NCI-H2196 (cell line): Measurements from ENCODE around the gene PTPN1.
"Not testable (repeated sequence)": the region's sequence is repeated elsewhere in the genome, so short reads cannot be mapped to it uniquely, and the experiment has no call there.

Experiments
- DNase-seq: peaks from one replicate; lab custom pipeline; 2025; ENCODE audit not compliant: unreplicated experiment; lab: John Stamatoyannopoulos, UW

PTPN1 gene

DNA sequence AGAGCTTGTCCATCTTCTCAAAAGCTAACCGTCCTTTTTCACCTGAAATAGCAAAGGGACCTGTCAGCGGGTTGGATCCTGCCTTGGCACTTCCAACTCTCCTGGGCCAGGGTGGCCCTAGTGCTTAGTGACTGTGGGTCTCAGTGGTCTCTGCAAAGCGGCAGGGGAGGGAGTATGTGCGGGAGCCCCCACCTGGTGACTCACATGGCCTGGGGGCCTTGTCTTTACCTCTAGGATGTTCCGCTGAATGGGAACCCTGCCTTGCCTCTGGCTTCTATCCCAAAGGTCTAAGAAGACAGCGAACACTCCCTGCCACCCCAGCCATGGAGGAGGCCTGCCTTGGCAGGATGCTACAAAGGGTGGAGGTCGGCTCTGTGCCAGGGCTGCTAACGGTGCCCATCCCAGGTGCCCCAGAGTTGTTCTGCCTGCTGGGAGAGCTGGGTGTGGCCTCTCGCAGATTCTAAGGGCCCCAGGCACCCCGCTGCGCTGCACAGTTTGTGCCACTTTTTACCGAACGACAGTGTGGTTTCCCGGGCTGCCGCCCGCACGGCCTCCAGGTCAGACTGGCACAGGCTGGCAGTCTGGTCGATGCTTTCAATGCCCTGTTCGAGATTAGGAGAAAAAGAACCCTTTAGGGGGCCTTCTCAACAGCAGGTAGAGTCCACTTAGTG lies 77.2 kb downstream of the PTPN1 start:
- DNase-seq, result no peak

DNA sequence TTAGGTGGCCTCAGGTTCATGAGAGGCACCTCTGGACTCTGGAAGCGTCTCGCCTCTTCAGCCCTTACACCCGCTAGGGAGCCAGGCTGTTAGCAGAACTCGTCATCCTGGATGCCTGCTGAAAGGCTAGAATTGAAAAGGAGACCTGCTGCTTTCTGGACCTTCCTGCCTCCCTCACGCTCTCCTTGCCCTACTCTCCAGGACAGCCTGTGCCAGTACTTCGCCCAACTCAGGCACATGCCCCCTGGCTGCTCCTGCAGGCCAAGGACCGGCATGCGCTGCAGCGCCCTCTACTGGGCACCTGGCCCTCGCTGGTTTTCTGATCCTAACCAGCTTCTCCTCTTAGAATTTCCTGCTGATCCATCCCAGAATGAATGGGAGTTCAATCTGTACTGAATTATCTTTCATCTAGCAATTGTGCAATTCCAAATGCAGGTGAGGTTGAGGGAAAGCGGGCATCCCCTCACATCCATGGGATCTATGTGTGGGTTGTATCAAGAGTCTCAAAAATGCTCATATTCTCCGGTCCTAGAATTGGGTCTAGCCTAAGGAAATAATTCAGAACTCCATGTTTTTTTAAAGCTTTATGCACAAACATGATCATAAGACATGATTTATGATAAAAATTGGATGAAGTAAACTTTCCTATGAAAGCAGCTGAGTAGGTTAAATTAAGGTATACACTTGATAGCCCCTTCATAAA lies 78.0 kb downstream of the PTPN1 start:
- peak; percentile 63 for DNase-seq

DNA sequence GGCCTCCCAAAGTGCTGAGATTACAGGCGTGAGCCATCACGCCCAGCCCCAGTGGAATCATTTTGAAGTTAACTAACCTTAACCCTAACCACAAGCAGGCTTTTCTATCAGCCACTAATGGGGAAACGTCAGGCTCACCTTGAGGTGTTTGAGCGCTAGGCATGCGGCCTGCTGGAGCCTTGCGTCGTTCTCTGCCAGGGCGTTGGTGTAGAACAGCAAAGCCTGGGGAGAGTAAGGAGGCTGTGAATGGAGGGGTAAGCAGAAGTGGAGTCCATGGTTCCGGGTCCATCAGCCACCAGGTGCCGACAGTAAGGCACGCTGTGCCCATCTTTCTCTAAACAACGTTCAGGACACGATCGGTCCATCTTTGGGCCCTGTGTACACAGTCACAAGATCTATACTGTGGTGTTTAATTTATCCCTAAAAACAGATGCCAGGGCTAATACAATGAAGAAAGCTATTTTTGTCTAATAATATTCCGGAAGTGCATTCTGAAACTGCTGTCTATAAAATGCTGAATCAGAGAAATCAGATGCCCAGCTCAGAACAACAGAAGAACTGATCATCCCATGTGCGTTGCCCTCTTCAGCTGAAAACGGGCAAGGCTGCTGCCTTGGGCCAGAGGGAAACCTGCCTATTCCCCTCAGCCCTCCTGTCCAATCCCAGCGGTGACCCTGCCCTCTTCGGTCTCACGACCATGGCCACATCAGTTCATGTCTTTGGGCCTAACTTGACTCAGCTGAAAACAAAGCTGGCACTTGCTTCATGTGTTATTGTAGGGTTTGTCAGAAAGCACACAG lies 79.6 kb downstream of the PTPN1 start:
- no peak for DNase-seq

DNA sequence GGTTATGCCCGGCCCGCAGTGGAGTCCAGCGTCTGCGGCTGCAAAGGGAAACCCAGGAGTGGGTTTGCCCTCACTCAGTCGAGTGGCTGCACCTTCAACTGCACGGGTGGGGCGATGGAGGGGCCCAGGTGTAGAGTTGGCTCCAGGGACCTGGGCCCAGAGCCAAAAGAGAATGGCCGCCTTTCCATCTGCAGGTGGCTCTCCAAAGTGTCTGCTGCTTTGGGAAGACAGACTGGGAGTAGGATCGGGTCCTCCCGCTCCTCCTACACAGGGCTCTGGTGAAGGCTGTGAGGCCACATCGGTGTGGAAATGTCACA lies 80.1 kb downstream of the PTPN1 start:
- no peak for DNase-seq

DNA sequence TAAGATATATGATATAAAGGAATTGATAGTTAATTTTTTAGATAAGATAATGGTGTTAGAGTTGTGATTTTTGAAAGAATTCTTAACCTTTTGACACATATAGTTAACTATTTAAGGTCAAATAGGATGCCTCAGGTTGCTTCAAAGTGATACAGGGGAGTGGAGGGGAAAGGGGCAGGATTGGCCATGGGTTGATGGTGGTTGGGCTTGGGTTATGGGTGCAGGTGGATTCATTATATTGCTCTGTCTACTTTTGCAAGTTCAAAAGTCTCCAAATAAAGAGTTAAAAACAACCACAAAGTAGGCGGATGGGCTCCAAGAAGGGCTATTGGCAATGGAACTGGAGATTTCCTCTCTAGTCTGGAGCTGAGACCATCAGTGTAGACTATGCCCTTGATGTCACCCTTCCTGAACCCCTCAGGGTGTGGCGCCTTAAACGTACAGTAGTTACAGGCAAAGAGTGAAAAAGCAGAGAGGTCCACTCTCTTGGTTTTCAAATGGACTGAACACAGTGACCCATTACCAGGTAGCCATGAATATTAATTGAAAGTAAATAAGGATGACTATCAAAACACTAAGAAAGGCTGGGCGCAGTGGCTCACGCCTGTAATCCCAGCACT lies 81.2 kb downstream of the PTPN1 start:
- no peak for DNase-seq

DNA sequence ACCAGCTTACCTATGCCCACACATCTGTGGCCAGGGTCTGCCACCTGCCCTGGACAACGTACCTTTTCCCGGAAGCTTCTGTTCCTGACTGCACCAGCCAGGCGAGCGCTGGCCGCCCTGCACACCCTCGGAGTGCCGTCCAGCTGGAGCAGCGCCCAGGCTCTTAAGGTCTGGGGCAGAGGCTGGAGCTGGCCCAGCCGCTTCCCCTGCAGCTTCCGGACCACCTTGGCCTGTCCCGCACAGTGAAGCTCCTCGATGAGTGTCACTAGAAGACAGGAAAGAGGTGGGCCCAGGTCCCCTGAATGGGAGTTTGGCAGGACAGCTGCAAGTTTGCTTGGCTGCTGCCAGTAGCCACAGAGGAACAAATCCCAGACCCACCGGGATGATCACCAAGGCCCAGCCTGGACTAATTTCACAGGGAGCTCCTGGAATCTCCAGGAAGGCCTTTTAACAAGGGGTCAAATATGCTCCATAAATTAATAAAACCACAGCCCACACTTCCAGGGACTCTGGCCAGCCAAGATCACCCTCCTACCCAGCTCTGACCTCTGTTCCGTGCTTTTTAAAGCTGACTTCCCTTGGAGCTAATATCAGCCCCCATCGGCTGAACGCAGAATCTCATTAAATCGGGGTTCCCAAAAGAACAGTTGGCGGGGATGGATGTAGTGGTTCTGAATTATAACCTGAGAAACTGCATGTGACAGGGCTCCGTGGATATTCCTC lies 82.3 kb downstream of the PTPN1 start:
- peak; percentile 30 for DNase-seq

DNA sequence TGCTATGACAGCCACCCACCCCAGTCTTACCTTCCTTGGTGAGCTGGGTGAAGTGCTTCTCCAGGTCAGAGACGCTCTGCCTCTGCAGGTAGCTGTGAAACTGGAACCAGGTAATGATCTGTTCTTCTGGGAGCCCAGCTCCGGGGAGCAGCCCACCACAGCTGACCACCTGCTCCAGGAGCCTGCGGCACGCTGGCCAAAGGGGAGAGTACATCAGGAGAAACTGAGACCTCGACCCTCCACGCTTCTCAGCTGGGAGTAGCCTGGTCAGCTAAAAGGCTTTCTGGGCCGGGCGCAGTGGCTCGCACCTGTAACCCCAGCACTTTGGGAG lies 82.8 kb downstream of the PTPN1 start:
- DNase-seq, result no peak

DNA sequence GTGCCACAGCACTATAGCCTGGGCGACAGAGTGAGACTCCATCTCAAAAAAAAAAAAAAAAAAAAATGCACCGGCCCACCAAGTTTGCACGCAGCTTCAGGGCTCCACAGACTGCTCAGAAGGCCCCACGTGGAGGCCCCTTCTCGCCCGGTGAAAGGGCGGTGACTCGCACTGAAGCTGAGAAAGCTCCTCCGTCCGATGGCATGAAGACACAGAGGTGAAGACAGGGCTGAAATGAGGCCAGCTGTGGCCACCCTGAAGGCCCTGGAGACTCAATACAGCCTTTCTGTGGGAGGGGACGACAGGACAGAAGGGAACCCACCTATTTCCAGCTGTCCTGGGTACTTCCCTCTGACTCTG lies 84.0 kb downstream of the PTPN1 start:
- no peak for DNase-seq

DNA sequence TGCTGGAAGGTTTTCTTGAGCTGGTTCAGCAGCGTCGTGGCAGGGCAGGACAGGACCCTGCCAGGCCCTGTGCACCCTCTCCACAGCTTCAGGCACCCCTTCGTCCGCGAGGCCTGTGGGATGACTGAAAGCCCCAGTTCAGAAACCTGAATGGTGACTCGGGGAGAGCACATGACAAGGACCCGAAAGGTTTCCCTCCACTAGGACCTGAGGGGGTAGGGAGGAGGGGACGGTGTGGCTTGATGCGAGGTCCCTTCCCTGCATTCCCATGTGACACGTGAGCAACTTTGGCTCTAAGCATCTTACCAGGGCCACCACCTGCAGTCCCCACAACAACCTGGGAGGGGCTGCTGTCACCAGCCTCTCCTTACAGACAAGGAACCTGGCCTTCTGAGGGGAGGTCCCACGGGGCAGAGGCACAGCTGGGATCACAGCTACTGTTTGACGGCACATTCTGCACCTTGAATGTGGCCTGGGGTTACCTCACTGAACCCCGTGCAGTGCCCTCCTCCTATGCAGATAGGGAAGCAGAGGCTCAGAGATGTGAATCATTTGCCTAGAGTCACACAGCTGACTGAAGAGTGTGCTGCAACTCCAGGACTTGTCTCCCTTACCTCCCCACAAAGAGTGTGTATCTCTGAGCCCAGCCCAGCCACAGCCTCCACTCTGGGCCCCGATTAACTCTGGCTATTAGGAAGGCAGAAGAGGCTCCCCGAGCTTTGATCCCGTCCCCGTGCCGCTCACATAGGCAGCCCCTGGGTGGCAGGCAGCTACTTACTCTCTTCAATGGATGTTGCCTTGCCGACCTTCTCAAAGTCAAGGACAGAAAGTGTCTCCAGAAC lies 84.6 kb downstream of the PTPN1 start:
- no peak for DNase-seq

DNA sequence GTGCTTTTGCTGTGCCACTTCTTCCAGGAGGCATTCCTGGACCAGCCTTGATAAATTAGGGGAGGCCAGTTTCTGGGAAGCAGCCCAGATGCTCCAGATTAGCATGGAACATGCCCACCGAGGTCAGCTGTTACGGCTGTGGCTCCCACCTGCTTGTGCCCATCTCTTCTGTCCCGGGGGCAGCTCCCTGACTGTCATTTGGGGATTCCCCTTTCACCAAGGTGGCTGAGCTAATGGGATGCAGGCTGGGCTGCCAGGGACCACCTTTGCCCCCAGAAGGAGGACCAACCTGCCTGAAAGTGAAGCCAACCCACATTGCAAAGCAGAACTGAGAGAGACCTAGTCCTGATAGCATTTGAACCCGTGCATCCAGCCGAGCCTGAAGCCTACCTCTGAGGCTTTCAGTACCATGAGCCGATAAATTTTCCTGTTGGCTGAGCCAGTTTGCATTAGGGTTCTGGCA lies 85.3 kb downstream of the PTPN1 start:
- DNase-seq, result no peak

DNA sequence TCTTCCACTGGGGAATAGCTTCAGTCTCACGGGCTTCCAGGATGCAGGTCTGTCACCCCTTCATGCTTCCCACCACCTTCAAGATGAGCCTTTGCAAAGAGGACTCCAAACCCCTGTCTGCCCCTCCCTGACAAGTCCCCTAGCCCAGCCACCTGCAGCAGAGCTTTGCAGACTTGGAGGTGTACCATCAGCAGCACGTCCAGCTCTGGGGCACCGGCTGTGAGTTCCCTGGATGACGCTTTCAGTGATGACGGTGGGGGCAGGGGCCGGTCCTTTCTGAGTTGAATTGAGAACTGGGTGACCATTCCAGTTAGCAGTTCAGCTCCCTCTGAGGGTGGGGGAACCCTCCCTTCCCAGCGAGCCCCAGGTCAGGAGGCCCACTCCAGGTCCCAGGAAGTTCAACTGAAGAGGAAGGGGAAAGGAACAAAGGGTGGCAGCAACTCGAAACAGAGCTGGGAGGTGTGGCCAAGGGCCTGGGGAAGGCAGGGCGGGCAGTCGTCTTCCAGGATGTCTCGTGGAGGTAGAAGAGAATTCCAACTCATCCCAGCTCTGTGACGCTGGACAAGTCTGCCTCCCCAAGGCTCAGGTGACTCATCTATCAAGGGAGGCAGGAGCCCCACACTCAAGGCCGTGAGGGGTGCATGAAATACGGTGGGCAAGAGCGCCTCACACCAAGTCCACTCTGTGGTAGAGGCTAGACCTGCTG lies 86.0 kb downstream of the PTPN1 start:
- no peak for DNase-seq

DNA sequence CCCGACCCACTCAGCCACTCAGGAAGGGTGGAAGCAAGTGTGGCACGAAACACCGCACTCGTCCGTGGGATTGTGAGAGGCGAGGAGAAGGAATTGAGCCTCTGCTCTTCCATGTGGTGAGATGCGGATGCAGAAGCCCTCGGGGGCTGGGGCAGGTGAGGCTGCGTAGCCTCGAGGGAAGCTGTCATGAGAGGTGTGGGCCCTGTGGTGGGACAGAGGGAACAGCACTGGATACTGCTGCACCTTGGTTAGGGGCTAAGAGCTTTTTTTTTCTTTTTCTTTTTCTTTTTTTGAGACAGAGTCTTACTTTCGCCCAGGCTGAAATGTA lies 86.5 kb downstream of the PTPN1 start:
- DNase-seq, result no peak

DNA sequence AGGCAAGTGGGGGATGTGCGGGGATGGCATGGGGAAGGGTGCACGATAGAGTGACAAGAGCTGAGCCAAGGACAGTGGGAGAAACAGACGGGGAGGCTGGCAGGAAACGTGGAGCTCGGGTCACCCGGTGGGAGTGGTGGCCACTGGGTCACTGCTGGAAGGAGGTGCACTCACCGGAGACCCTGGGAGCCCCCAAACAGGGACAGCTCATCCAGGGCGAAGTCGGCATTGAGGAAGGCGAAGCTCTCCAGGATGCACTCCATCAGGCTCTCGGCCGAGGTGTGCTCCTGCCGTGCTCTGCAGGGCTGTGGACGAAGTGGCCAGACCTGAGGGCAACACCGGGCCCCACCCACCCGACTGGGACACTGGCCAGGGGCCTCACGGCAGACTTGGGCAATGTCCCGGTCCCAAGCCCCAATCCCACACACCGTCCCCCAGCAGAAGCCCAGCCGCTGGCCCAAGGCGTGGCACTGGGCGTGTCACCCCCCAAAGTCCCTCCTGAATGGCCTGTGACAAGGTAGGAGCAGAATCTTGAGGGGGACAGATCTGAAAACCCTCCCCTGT lies 87.3 kb downstream of the PTPN1 start:
- DNase-seq, result no peak

DNA sequence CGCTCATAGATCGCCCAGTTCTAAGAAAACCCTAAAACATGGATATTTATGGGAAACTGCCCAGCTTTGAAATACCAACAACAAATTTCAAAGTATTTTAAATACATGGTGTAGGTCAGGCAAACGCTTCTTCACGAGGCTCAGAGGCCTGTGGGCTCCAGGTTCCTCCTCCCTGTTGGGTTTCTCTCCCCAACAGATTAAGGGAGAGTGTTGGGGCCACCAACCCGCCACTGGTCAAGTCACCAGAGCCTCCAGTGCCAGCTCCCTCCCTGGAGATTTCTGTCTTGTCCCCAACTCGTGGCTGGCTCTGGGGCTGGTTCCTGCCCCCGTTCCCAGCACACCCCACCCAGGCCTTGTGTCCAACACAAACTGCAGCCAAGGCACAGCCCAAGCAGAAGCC lies 87.9 kb downstream of the PTPN1 start:
- DNase-seq, result no peak

DNA sequence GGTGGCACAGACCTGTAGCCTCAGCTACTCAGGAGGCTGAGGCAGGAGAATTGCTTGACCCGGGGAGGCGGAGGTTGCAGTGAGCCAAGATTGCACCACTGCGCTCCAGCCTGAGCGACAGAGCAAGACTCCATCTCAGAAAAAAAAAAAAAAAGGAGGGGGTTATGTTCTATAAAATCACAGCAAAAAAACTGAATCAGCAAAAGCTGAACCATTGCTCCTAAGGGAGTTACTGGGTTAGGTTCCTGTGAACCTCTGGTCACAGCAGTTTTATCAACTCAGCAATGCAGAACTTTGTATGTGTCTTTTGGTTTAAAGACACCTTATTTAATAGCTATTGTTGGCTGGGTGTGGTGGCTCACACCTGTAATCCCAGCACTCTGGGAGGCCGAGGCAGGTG lies 88.6 kb downstream of the PTPN1 start:
- not testable (repeated sequence) for DNase-seq

DNA sequence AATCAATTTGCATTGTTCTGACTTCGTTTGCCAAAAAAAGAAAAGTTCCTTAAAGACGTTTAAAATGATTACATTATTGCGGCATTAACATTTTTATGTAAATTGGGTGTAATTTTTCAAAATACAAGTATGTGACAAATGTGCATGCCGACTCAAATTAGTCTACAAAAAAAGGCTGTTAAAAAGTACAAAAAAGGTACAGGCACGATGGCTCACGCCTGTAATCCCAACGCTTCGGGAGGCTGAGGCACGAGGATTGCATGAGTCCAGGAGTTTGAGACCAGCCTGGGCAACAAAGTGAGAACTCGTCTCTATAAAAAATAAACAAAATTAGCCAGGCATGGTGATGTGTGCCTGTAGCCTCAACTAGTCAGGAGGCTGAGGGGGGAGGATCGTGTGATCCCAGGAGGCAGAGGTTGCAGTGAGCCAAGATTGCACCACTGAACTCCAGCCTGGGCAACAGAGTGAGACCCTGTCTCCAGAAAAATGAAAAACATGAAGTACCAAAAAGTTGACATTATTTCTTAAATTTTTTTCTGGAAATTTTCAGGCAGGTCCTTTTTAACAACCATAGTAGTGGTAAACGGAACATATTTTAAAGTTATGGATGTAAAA lies 90.2 kb downstream of the PTPN1 start:
- DNase-seq, result no peak

DNA sequence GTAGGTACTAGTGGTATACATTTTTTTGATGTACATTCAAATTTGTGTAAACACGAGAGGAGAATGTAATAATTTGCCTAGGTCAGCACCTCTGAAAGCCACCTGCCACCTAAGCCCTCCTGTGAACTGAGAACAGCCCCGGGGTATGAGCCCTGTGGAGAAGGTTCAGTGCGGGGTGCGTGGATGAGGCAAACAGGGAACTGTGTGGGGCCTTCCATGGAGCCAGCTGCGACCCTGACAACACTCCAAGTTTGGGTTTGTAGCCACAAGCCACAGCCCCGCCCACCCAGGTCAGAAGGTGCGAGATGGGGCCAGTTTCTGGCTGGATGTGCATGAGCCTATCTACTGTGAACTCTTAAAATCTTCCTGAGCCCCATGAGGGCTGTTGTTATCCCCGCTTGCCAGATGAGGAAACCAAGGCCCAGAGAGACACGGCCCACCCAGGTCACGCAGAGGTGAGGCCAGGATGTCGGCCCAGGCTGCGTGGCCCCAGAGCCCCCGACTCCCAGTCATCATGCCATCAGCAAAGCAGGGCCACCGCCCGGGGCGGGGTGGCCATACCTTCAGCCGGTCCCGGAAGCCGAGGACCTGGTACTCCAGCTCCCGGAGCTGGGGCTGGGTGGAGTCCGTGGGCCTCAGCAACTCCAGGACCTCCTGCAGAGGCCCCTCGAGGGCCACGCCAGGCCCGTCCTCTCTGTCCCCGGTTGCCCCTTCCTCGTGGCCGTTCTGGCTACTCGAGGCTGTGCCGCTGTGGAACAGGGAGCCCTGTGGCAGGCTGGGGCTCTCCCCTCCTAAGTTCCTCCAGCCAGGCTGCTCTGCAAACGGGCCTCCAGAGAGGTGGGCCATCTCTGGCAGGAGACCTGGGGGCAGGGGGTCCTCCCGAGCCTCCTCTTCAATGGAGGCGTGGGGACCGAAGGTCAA lies 91.6 kb downstream of the PTPN1 start:
- no peak for DNase-seq

DNA sequence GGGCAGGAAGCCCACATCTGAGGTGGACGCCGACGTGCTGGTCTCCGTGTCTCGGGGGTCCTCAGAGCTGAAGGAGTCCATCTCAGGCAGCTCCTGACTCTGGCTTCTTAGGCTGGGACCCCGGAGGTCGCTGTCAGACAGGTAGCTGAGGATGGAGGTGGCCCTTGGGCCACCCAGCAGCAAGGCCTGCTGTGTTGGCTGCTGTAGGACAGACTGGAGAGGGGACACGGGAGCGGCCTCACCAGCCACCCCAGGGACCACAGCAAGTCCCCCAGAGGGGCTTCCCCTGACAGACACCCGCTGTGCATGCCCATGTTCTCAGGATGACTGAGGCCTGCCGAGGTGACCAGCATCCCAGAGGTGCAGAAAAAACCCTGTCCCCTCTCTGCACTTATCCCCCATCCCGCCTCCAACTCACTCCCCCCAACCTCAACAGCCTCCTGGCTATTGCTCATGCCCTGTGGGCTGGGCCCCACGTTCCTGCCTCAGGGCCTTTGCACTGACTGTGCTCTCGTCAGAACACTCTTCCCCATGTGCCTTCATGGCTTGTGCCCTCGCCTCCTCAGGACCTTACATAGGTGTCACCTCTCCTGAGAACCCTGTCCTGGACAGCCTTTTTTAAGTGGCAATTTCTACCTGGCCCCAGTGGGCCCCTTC lies 92.4 kb downstream of the PTPN1 start:
- no peak for DNase-seq
